K562 (cell line): Measurements from ENCODE around the gene FLAD1. TPM values are rescaled to one million over a fixed set of nuclear protein-coding genes. Genes with fewer than 3 reads are reported as not detected.
A peak's percentile ranks its signal among the peaks of the same experiment; 100 is the strongest.

ENCODE experiments used
- ATF2 ChIP-seq: sonication (generic); formaldehyde crosslinking; IDR thresholded peaks from 2 replicates; pipeline ENCODE4 v1.8.1; 2022; ENCODE audit warnings: missing genetic modification reagents
- BCOR ChIP-seq: fragments of 450-650 bp; IDR thresholded peaks from 2 replicates; pipeline ENCODE4 v1.6.1; 2016
- BMI1 ChIP-seq: fragments of 150-350 bp; IDR thresholded peaks from 2 replicates; pipeline ENCODE4 v1.6.1; 2014; ENCODE audit warnings: low read length
- DIDO1 ChIP-seq: fragments of 450-650 bp; IDR thresholded peaks from 2 replicates; pipeline ENCODE4 v1.6.1; 2016; ENCODE audit warnings: low read depth, missing biosample characterization, missing genetic modification characterization
- ETV1 ChIP-seq: fragments of 450-650 bp; conservative IDR thresholded peaks from 2 replicates; pipeline ENCODE4 v1.6.1; 2016; ENCODE audit warnings: missing genetic modification characterization, control low read depth, low read depth, missing compliant biosample characterization
- HDAC6 ChIP-seq: IDR thresholded peaks from 2 replicates; pipeline ENCODE4 v1.6.1; 2012; ENCODE audit warnings: low read depth, mild to moderate bottlenecking, control low read depth, inconsistent platforms, low read length, moderate library complexity
- HSF4 ChIP-seq: fragments of 250-450 bp; sonication (Bioruptor Pico); IDR thresholded peaks from 2 replicates; pipeline ENCODE4 v2.1.2; 2022; ENCODE audit warnings: mild to moderate bottlenecking, moderate library complexity, borderline replicate concordance
- ID3 ChIP-seq, 2 experiments: fragments of 250-450 bp in 1 of 2; fragments of 450-650 bp in 1 of 2; sonication (Bioruptor Pico) in 1 of 2; IDR thresholded peaks; 2 replicates each; pipeline versions ENCODE4 v1.6.1 to v1.8.0; 2016 to 2021; ENCODE audit warnings: mild to moderate bottlenecking in 2 of 2, moderate library complexity in 2 of 2, missing compliant biosample characterization in 1 of 2, missing genetic modification characterization in 1 of 2
- JUN ChIP-seq, 2 experiments: sonication (generic) in 1 of 2; formaldehyde crosslinking in 1 of 2; IDR thresholded peaks; 2 replicates each; pipeline versions ENCODE4 v1.6.1 to v1.8.0; 2012 to 2022; ENCODE audit warnings: borderline replicate concordance in 2 of 2, mild to moderate bottlenecking in 2 of 2, improper control_type of control experiment in 1 of 2, low read depth in 1 of 2, low read length in 1 of 2, missing genetic modification reagents in 1 of 2
- KDM2B ChIP-seq: fragments of 250-450 bp; sonication (Bioruptor Pico); IDR thresholded peaks from 2 replicates; pipeline ENCODE4 v1.8.0; 2021; ENCODE audit warnings: mild to moderate bottlenecking, moderate library complexity
- MXD1 ChIP-seq: fragments of 250-450 bp; sonication (Bioruptor Pico); IDR thresholded peaks from 2 replicates; pipeline ENCODE4 v1.8.0; 2021; ENCODE audit warnings: borderline replicate concordance, mild to moderate bottlenecking, moderate library complexity; ENCODE audit not compliant: poor library complexity, severe bottlenecking
- NFXL1 ChIP-seq: fragments of 450-650 bp; formaldehyde crosslinking; IDR thresholded peaks from 2 replicates; pipeline ENCODE4 v1.4.0; 2021; ENCODE audit warnings: mild to moderate bottlenecking
- PHB2 ChIP-seq: fragments of 450-650 bp; IDR thresholded peaks from 2 replicates; pipeline ENCODE4 v1.6.1; 2017; ENCODE audit warnings: low read depth
- POLR2B ChIP-seq: fragments of 450-650 bp; IDR thresholded peaks from 2 replicates; pipeline ENCODE4 v1.6.1; 2018; ENCODE audit warnings: low read depth; ENCODE audit not compliant: partially characterized antibody
- POLR2H ChIP-seq: IDR thresholded peaks from 2 replicates; pipeline ENCODE4 v1.6.1; 2016; ENCODE audit warnings: missing genetic modification characterization, low read depth, mild to moderate bottlenecking, control low read depth, missing compliant biosample characterization, moderate library complexity
- SAFB2 ChIP-seq: fragments of 200-400 bp; formaldehyde crosslinking; IDR thresholded peaks from 2 replicates; pipeline ENCODE4 v1.6.1; 2018; ENCODE audit warnings: borderline replicate concordance, low read length, low read depth, moderate library complexity; ENCODE audit not compliant: severe bottlenecking
- SNAPC5 ChIP-seq: fragments of 250-450 bp; sonication (Bioruptor Pico); IDR thresholded peaks from 2 replicates; pipeline ENCODE4 v1.8.0; 2021; ENCODE audit warnings: moderate library complexity, mild to moderate bottlenecking, inconsistent platforms
- TCF3 ChIP-seq: sonication (generic); formaldehyde crosslinking; IDR thresholded peaks from 2 replicates; pipeline ENCODE4 v1.4.0; 2020; ENCODE audit warnings: mild to moderate bottlenecking, missing genetic modification reagents
- TSC22D4 ChIP-seq: fragments of 450-650 bp; IDR thresholded peaks from 2 replicates; pipeline ENCODE4 v1.6.1; 2016; ENCODE audit warnings: missing genetic modification characterization, missing biosample characterization, control low read depth
- YBX1 ChIP-seq: fragments of 450-650 bp; IDR thresholded peaks from 2 replicates; pipeline ENCODE4 v1.7.1; 2016; ENCODE audit warnings: mild to moderate bottlenecking
- ZBED1 ChIP-seq: IDR thresholded peaks from 2 replicates; pipeline ENCODE4 v1.6.1; 2014
- ZFPM2 ChIP-seq: fragments of 250-450 bp; sonication (Bioruptor Pico); IDR thresholded peaks from 2 replicates; pipeline ENCODE4 v1.5.1; 2022; ENCODE audit warnings: mild to moderate bottlenecking
- ZFX ChIP-seq: sonication (generic); formaldehyde crosslinking; IDR thresholded peaks from 2 replicates; pipeline ENCODE4 v1.8.0; 2022; ENCODE audit warnings: mild to moderate bottlenecking, missing genetic modification reagents, moderate library complexity
- ZNF212 ChIP-seq: fragments of 450-650 bp; formaldehyde crosslinking; IDR thresholded peaks from 2 replicates; pipeline ENCODE4 v1.4.0; 2020; ENCODE audit warnings: mild to moderate bottlenecking
- ZNF280A ChIP-seq: fragments of 450-650 bp; IDR thresholded peaks from 2 replicates; pipeline ENCODE4 v1.6.1; 2018; ENCODE audit warnings: mild to moderate bottlenecking, low read depth; ENCODE audit not compliant: partially characterized antibody
- polyA plus RNA-seq, 8 experiments: library from polyadenylated mRNA; depleted of rRNA in 4 of 8; stranded (reverse) in 5 of 8; unstranded in 3 of 8; fragments of >200 nt; fragmentation: Nextera tagmentation in 2 of 8; fragmentation: Illumina TruSeq in 1 of 8; extraction: Ambion mirVana in 2 of 8; extraction: Trizol in 1 of 8; gene quantifications; 2 replicates each; pipeline versions ENCODE4 v1.2.1 to v1.2.3, GENCODE V29; 2011 to 2014; ENCODE audit warnings: inconsistent platforms in 1 of 8, missing spikeins in 1 of 8
- total RNA-seq, 7 experiments: library from RNA; depleted of rRNA in 6 of 7; stranded (reverse); fragments of >200 nt in 6 of 7; fragmentation: Illumina TruSeq in 2 of 7; extraction: Trizol in 2 of 7; gene quantifications; 2 replicates each; pipeline versions ENCODE4 v1.2.1 to v1.2.3, GENCODE V29; 2011 to 2021; ENCODE audit warnings: low replicate concordance in 1 of 7

Gene FLAD1
- total and polyA plus RNA-seq, 9 of the 15 experiments (the other 6 are each of a cell fraction or from before 2014, with no cell fraction given), result 24.9 to 85.8 (median 67.0) TPM

- no peak for TF ChIP-seq SAFB2
- no peak for TF ChIP-seq YBX1
- no peak for TF ChIP-seq ZNF212
- TF ChIP-seq KDM2B, result no peak
- no peak for TF ChIP-seq TCF3
- no peak for TF ChIP-seq ATF2 (CRISPR knock-in tag)
- no peak for TF ChIP-seq BMI1
- peak; percentile 54; the same call in 1 of the 2 replicates for TF ChIP-seq ZFX (CRISPR knock-in tag)
- TF ChIP-seq ZNF280A, result no peak
- TF ChIP-seq TSC22D4 (tag), result no peak
- TF ChIP-seq ID3 (CRISPR knock-in tag; IDR thresholded peaks at IDR 0.05), result no peak
- TF ChIP-seq ID3 (tag; IDR thresholded peaks at IDR 0.05), result no peak
- TF ChIP-seq HSF4 (CRISPR knock-in tag), result no peak
- peak; percentile 11; the same call in 1 of the 2 replicates for TF ChIP-seq JUN (IDR thresholded peaks at IDR 0.05; ENCODE audit: borderline replicate concordance, low read depth, low read length)
- TF ChIP-seq JUN (CRISPR knock-in tag; IDR thresholded peaks at IDR 0.05; ENCODE audit: borderline replicate concordance), result no peak
- no peak for TF ChIP-seq POLR2H
- TF ChIP-seq ZBED1, result no peak
- TF ChIP-seq MXD1 (CRISPR knock-in tag), result no peak
- TF ChIP-seq DIDO1 (tag), result no peak
- TF ChIP-seq ZFPM2, result no peak
- no peak for TF ChIP-seq POLR2B
- TF ChIP-seq SNAPC5 (CRISPR knock-in tag), result no peak
- TF ChIP-seq BCOR, result peak; percentile 89
- TF ChIP-seq ETV1, result 0 out of 2 replicates have a peak, but pooled peaks have one; percentile 6
- no peak for TF ChIP-seq PHB2
- no peak for TF ChIP-seq NFXL1 (CRISPR knock-in tag)
- no peak for TF ChIP-seq HDAC6
These were observed 18.7 kb downstream of the FLAD1 start (continued) for GRCh38 chr1:155001675-155002463.
